Naive B cell (primary cell): ENCODE results near the gene SLC10A2. TPM values are rescaled to one million over a fixed set of nuclear protein-coding genes. Genes with fewer than 3 reads are reported as not detected.
"Not testable (repeated sequence)": the region's sequence is repeated elsewhere in the genome, so short reads cannot be mapped to it uniquely, and the experiment has no call there.

Experiments
- ATAC-seq, 2 donors: fragments of 150-1000 bp; cut with Tn5 transposase; 2 replicates each; pipeline ENCODE4 v1.10.0; 2021; ENCODE audit warnings: low read depth in 2 of 2, mild to moderate bottlenecking in 2 of 2, moderate library complexity in 2 of 2
- DNase-seq: peaks from one replicate; pipeline ENCODE4 v3.0.0; 2022
- H3K27ac Mint-ChIP-seq, 6 donors: one replicate each; pipeline ENCODE4 v1.8.0; 2020 to 2022; ENCODE audit warnings: mild to moderate bottlenecking in 6 of 6, mixed read lengths in 6 of 6, moderate library complexity in 5 of 6, inconsistent platforms in 2 of 6
- H3K27me3 Mint-ChIP-seq, 3 donors: one replicate each; pipeline ENCODE4 v1.8.0; 2021 to 2022; ENCODE audit warnings: mixed read lengths in 3 of 3, mild to moderate bottlenecking in 1 of 3
- H3K36me3 Mint-ChIP-seq, 2 donors: one replicate each; pipeline ENCODE4 v1.8.0; 2020 to 2022; ENCODE audit warnings: mixed read lengths in 2 of 2, inconsistent platforms in 1 of 2, mild to moderate bottlenecking in 1 of 2
- H3K4me1 Mint-ChIP-seq, 3 donors: one replicate each; pipeline ENCODE4 v1.8.0; 2020 to 2022; ENCODE audit warnings: mixed read lengths in 3 of 3, inconsistent platforms in 1 of 3, mild to moderate bottlenecking in 1 of 3, moderate library complexity in 1 of 3
- H3K4me3 Mint-ChIP-seq, 8 donors: one replicate each; pipeline ENCODE4 v1.8.0; 2020 to 2022; ENCODE audit warnings: mild to moderate bottlenecking in 8 of 8, mixed read lengths in 8 of 8, moderate library complexity in 8 of 8, inconsistent platforms in 2 of 8
- H3K9me3 Mint-ChIP-seq, 7 donors: one replicate each; pipeline ENCODE4 v1.8.0; 2020 to 2022; ENCODE audit warnings: mixed read lengths in 7 of 7, mild to moderate bottlenecking in 5 of 7, inconsistent platforms in 2 of 7, moderate library complexity in 1 of 7
- polyA plus RNA-seq, 6 donors: library from polyadenylated mRNA; unstranded; fragments of 300-500 nt; fragmentation: Illumina TruSeq; gene quantifications; one replicate each; pipeline ENCODE4 v1.2.3, GENCODE V29; 2021; ENCODE audit warnings: low read depth in 6 of 6

SLC10A2 gene
- not detected for polyA plus RNA-seq

- Mint-ChIP-seq H3K9me3 (peaks cover 0 to 4% (median 0%) of the 10 kb centered on the region in 7 donors), H3K4me1 (peaks cover 0 to 4% (median 0%) of the 10 kb centered on the region in 3 donors), H3K27me3 (peaks cover 0 to 5% (median 0%) of the 10 kb centered on the region in 3 donors), H3K4me3 (no peak within 1 kb of the TSS), H3K27ac (no peak within 1 kb of the TSS), H3K36me3 (no peaks in the 10 kb centered on the region)
- ATAC-seq (no peak), DNase-seq (no peak)
These were observed at the start of gene SLC10A2 for GRCh38 chr13:103066079-103066780. Gene SLC10A2, minus strand, starts transcription at chr13:103066417. Its CDS starts 168 bp downstream, at chr13:103066249.

GRCh38 chr13:103107580-103107979, 41.4 kb upstream of the SLC10A2 start:
- no peaks in the 10 kb centered on the region for H3K36me3 Mint-ChIP-seq
- DNase-seq (no peak), ATAC-seq (no peak)
- no peak overlapping the region for H3K27ac Mint-ChIP-seq
- H3K4me1 Mint-ChIP-seq: no peaks in the 10 kb centered on the region
- H3K27me3 Mint-ChIP-seq: peaks cover 0 to 9% (median 0%) of the 10 kb centered on the region in 3 donors
- no peaks in the 10 kb centered on the region for H3K9me3 Mint-ChIP-seq
- H3K4me3 Mint-ChIP-seq: no peak overlapping the region

GRCh38 chr13:103104340-103104739, 38.1 kb upstream of the SLC10A2 start:
- Mint-ChIP-seq H3K36me3 (no peaks in the 10 kb centered on the region), H3K9me3 (no peaks in the 10 kb centered on the region), H3K4me3 (no peak overlapping the region), H3K27ac (peak overlapping the region in 2 of 6 donors; percentile 1 to 32), H3K4me1 (peaks cover 0 to 7% (median 0%) of the 10 kb centered on the region in 3 donors), H3K27me3 (no peaks in the 10 kb centered on the region)
- ATAC-seq (no peak), DNase-seq (no peak)

GRCh38 chr13:103103456-103103855, 37.2 kb upstream of the SLC10A2 start:
- not testable (repeated sequence) for H3K27ac Mint-ChIP-seq, H3K4me1 Mint-ChIP-seq, ATAC-seq, DNase-seq, H3K27me3 Mint-ChIP-seq, H3K36me3 Mint-ChIP-seq, H3K4me3 Mint-ChIP-seq, H3K9me3 Mint-ChIP-seq

- Mint-ChIP-seq H3K4me1 (peaks cover 0 to 7% (median 0%) of the 10 kb centered on the region in 3 donors), H3K36me3 (no peaks in the 10 kb centered on the region), H3K9me3 (no peaks in the 10 kb centered on the region), H3K27me3 (peaks cover 0 to 3% (median 0%) of the 10 kb centered on the region in 3 donors), H3K4me3 (no peak overlapping the region), H3K27ac (no peak overlapping the region)
- DNase-seq (no peak), ATAC-seq (no peak)
These were observed 36.3 kb upstream of the SLC10A2 start for GRCh38 chr13:103102482-103102881.

GRCh38 chr13:103101901-103102300, 35.7 kb upstream of the SLC10A2 start:
- no peak overlapping the region for H3K4me3 Mint-ChIP-seq
- no peak overlapping the region for H3K27ac Mint-ChIP-seq
- ATAC-seq: no peak
- H3K36me3 Mint-ChIP-seq: no peaks in the 10 kb centered on the region
- H3K27me3 Mint-ChIP-seq: peaks cover 0 to 3% (median 0%) of the 10 kb centered on the region in 3 donors
- no peaks in the 10 kb centered on the region for H3K9me3 Mint-ChIP-seq
- H3K4me1 Mint-ChIP-seq: peaks cover 0 to 7% (median 0%) of the 10 kb centered on the region in 3 donors
- no peak for DNase-seq

GRCh38 chr13:103101500-103101899, 35.3 kb upstream of the SLC10A2 start:
- no peak overlapping the region for H3K27ac Mint-ChIP-seq
- peaks cover 0 to 7% (median 0%) of the 10 kb centered on the region in 3 donors for H3K4me1 Mint-ChIP-seq
- DNase-seq (no peak), ATAC-seq (no peak)
- H3K4me3 Mint-ChIP-seq: no peak overlapping the region
- no peaks in the 10 kb centered on the region for H3K36me3 Mint-ChIP-seq
- H3K9me3 Mint-ChIP-seq: no peaks in the 10 kb centered on the region
- H3K27me3 Mint-ChIP-seq: peaks cover 0 to 3% (median 0%) of the 10 kb centered on the region in 3 donors

- no peaks in the 10 kb centered on the region for H3K36me3 Mint-ChIP-seq
- no peak for ATAC-seq
These were observed 34.6 kb upstream of the SLC10A2 start for GRCh38 chr13:103100830-103101229.

GRCh38 chr13:103099722-103100293, 33.6 kb upstream of the SLC10A2 start:
- peaks cover 0 to 7% (median 0%) of the 10 kb centered on the region in 3 donors for H3K4me1 Mint-ChIP-seq
- H3K4me3 Mint-ChIP-seq: no peak overlapping the region
- DNase-seq: no peak
- H3K27me3 Mint-ChIP-seq: peaks cover 0 to 3% (median 0%) of the 10 kb centered on the region in 3 donors
- peaks cover 0 to under 1% (median 0%) of the 10 kb centered on the region in 7 donors for H3K9me3 Mint-ChIP-seq
- peak overlapping the region in 2 of 6 donors; percentile 25 to 38 for H3K27ac Mint-ChIP-seq
- no peaks in the 10 kb centered on the region for H3K36me3 Mint-ChIP-seq
- no peak for ATAC-seq

More at GRCh38 chr13:103100830-103101229, 34.6 kb upstream of the SLC10A2 start:
- Mint-ChIP-seq H3K27me3 (peaks cover 0 to 3% (median 0%) of the 10 kb centered on the region in 3 donors), H3K9me3 (no peaks in the 10 kb centered on the region), H3K4me1 (peaks cover 0 to 7% (median 0%) of the 10 kb centered on the region in 3 donors), H3K4me3 (no peak overlapping the region), H3K27ac (no peak overlapping the region)
- no peak for DNase-seq

- no peak for ATAC-seq
- H3K9me3 Mint-ChIP-seq: peaks cover 0 to 13% (median 8%) of the 10 kb centered on the region in 7 donors
- DNase-seq: no peak
- peaks cover 0 to 4% of the 10 kb centered on the region in 2 donors for H3K36me3 Mint-ChIP-seq
- peaks cover 0 to 3% (median 0%) of the 10 kb centered on the region in 3 donors for H3K27me3 Mint-ChIP-seq
- peaks cover 0 to 7% (median 0%) of the 10 kb centered on the region in 3 donors for H3K4me1 Mint-ChIP-seq
- no peak overlapping the region for H3K4me3 Mint-ChIP-seq
- H3K27ac Mint-ChIP-seq: no peak overlapping the region
These were observed 32.3 kb upstream of the SLC10A2 start for GRCh38 chr13:103098535-103098934.

- no peak overlapping the region for H3K27ac Mint-ChIP-seq
- peaks cover 0 to 3% (median 0%) of the 10 kb centered on the region in 3 donors for H3K27me3 Mint-ChIP-seq
- ATAC-seq (no peak), DNase-seq (no peak)
- H3K4me3 Mint-ChIP-seq: no peak overlapping the region
- H3K36me3 Mint-ChIP-seq: peaks cover 0 to 6% of the 10 kb centered on the region in 2 donors
- peaks cover 0 to 24% (median 18%) of the 10 kb centered on the region in 7 donors for H3K9me3 Mint-ChIP-seq
- H3K4me1 Mint-ChIP-seq: peaks cover 0 to 7% (median 0%) of the 10 kb centered on the region in 3 donors
These were observed 31.2 kb upstream of the SLC10A2 start for GRCh38 chr13:103097366-103097928.

- Mint-ChIP-seq H3K9me3 (peaks cover 5 to 33% (median 30%) of the 10 kb centered on the region in 7 donors), H3K27ac (peak overlapping the region in 1 of 6 donors; percentile 38)
- not testable (repeated sequence) for H3K27me3 Mint-ChIP-seq, H3K4me1 Mint-ChIP-seq, H3K4me3 Mint-ChIP-seq, ATAC-seq, DNase-seq, H3K36me3 Mint-ChIP-seq
These were observed 27.4 kb upstream of the SLC10A2 start for GRCh38 chr13:103093649-103094048.

GRCh38 chr13:103087275-103087674, 21.1 kb upstream of the SLC10A2 start:
- H3K4me1 Mint-ChIP-seq: no peaks in the 10 kb centered on the region
- DNase-seq: no peak
- no peak overlapping the region for H3K4me3 Mint-ChIP-seq
- H3K36me3 Mint-ChIP-seq: peaks cover 0 to 5% of the 10 kb centered on the region in 2 donors
- H3K27ac Mint-ChIP-seq: no peak overlapping the region
- ATAC-seq: no peak
- H3K27me3 Mint-ChIP-seq: peaks cover 0 to 9% (median 0%) of the 10 kb centered on the region in 3 donors
- H3K9me3 Mint-ChIP-seq: peaks cover 3 to 14% (median 10%) of the 10 kb centered on the region in 7 donors
